HCEC 1CT (cell line): ENCODE data around the gene MARCO.
"Not testable (repeated sequence)": the region's sequence is repeated elsewhere in the genome, so short reads cannot be mapped to it uniquely, and the experiment has no call there.

Experiments
- DNase-seq: peaks from one replicate; pipeline ENCODE4 v3.0.0-alpha.2; 2017

The MARCO gene

GRCh38 chr2:118929059-118929458 lies 12.9 kb upstream of the MARCO start:
- DNase-seq: no peak

GRCh38 chr2:118932949-118933348 lies 9.0 kb upstream of the MARCO start:
- no peak for DNase-seq

DNA sequence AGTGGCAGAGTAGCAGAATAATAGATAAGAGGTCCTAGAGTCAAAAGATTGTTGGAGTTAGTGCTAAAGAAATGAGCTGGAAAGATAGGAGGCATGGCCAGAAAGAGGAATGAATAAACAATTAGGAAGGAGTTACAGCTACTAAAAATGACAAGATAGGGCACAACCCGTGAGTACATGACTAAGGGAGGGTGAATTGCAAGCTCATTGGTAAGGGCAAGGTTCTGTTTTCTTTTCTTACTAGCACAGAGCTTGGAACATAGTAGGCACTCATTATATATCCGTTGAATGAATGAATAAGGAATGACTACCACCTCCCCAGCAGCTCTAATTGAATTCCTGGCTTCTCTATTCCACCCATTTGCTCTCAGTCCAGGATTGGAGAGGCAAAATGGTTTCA lies 5.7 kb upstream of the MARCO start:
- DNase-seq: no peak

DNA sequence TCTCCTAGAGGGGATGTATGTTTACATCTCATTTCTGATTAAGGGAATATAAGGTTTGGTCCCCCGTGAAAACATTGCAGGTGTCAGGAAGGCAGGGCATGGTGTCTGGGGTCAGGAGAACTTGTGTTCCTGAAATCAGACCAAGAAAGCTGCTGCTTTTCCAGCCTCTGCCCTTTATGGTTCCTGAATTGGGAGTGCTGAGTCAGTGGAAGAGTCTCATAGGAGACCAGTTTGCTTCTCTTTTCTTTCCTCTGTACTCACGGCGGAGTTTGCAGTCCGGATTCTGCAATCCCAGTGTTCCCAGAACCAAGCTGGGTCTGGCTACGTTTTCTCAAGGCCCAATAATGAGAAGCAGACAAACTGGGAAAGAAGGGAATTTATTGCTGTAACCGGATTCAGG lies 5.1 kb upstream of the MARCO start:
- no peak for DNase-seq

DNA sequence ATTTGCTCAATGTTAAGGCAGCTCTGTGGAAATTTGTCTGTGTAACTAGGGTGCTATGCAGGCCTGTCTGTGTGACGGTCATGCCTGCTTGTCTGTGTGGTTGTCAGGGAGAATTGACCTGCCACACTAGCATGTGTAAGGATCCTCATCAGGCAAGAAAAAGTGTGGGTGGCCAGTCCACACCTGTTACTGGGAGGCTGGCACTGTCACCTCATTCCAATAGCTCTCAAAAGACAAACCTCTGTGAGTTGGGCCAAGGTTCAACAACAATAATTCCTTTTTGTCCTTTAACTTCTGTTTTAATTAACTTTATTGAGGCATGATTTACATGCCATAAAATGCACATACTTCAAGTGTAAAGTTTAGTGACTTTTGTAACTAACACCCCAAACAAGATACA lies 4.2 kb upstream of the MARCO start:
- no peak for DNase-seq

- no peak for DNase-seq
Measured at GRCh38 chr2:118939994-118940393, 2.0 kb upstream of the MARCO start.

- DNase-seq: no peak
Measured at GRCh38 chr2:118940486-118941120, 1.4 kb upstream of the MARCO start.

GRCh38 chr2:118943286-118943685 lies 1.3 kb downstream of the MARCO start:
- no peak for DNase-seq

- DNase-seq: no peak
Measured at GRCh38 chr2:118945881-118946280, 3.9 kb downstream of the MARCO start.

- not testable (repeated sequence) for DNase-seq
Measured at GRCh38 chr2:118948266-118948665, 6.3 kb downstream of the MARCO start.

DNA sequence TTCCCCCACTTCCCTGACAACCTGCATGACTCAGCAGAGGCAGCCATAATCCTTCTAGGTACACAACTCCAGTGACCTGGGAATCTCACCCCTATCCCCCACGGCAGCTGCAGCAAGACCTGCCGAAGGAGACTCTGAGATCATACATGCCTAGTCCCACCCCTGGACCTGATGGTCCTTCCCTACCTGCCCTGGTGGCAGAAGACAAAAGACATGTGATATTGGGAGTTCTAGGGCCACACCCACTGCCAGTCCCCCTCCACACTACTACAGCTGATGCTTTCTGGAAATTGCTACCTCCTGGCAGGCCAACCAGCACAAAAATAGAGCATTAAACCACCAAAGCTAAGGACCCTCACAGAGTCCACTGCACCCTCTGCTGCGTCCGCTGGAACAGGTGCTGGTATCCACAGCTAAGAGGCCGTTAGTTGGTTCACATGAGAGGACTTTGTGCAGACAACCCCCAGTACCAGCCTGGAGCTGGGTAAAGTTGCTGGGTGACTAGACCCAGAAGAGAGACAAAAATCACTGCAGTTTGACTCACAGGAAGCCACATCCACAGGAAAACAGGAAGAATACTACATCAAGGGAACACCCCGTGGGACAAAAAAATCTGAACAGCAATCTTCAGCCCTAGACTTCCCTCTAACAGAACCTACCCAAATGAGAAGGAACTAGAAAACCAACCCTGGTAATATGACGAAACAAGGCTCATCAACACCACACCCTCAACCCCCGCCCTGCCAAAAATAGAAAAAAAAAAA lies 12.5 kb downstream of the MARCO start:
- DNase-seq: no peak

GRCh38 chr2:118965737-118966136 lies 23.7 kb downstream of the MARCO start:
- DNase-seq: no peak

- DNase-seq: no peak
Measured at GRCh38 chr2:118967124-118967880, 25.3 kb downstream of the MARCO start.

DNA sequence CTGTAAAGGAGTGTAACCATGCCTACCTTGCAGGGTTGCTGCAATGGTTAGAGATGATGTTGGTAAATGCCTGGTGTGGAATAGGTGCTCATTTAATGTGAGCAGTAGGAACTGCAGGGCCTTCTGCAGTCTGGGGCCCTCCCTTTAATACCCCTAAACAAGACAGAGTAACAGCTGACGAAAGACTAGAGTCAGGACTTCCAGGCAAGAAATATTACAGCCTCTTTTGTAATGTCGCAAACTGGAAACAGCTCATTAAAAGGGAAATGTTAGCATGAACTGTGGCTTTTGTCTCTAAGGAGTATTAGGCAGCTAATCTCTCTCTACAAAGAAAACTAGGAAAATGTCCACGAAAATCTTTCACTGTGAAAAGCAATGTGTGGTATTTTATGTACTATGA lies 26.0 kb downstream of the MARCO start:
- DNase-seq: no peak

DNA sequence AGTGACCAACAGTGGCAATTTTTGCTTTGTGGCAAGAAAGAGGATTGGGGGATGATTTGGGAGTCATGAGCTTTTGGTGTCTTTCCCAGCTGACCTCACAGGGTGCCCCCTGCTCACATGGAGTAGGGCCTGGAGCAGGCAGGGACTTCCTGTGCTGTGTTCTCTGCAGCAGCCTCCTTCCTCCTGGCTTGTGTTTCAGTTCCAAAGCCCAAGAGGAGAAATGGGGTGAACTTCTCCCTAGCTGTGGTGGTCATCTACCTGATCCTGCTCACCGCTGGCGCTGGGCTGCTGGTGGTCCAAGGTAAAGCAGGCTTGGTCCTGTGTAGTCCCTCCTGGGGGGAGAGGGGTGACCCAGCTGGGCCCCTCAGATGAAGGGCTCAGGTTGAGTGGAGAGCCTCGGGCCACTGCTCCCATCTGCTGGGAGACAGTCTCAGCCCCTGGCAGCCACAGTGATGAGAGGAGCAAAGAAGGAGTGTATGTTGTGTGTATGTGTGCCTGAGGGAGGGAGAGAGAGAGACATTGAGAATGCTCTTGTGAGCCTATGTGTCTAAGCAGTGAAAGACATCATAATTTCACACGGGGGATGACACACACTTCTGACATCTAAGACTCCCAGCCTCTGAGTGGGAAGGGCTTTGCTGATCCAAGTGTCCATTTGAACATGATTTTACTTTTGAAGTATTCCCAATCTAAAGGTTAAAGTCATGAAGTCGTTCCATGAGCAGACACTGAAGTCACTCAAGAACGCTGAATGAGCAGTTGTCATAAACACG lies 27.2 kb downstream of the MARCO start:
- DNase-seq: no peak

- DNase-seq: no peak
Measured at GRCh38 chr2:118969734-118970395, 27.9 kb downstream of the MARCO start.

GRCh38 chr2:118970396-118971135 lies 28.6 kb downstream of the MARCO start:
- no peak for DNase-seq

- DNase-seq: no peak
Measured at GRCh38 chr2:118971245-118972122, 29.5 kb downstream of the MARCO start.

DNA sequence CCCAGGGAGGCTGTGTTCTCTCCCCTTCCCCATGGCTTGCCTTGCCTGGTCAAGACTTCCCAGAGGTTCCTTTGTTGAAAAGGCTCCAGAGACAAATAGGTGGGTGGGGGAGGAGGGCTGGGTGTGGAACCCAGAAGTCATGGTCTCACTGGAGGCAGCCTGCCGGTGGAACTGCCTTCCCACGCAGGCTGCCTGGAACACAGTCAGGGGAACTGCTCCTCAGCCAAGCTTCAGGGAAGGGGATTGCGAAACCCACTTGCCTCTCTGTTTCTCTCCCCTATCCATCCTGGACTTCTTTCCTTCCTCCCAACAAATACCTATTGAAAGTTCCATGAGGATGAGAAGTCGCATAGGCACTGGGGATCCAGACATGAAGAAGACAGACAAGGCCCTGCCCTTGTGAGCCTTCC lies 31.6 kb downstream of the MARCO start:
- no peak for DNase-seq

- DNase-seq: peak; percentile 1
Measured at GRCh38 chr2:118974103-118974993, 32.4 kb downstream of the MARCO start.
